Spleen (tissue), 11 donors: ENCODE results near the gene SIVA1. TPM values are rescaled to one million over a fixed set of nuclear protein-coding genes. Genes with fewer than 3 reads are reported as not detected.

Experiments
- DNase-seq: peaks from one replicate; pipeline ENCODE4 v3.0.0-alpha.2; 2020
- H3K27ac ChIP-seq, 8 donors: fragments of 200-600 bp; sonication (generic) in 7 of 8; 1 replicate in 4 of 8; 2 replicates in 4 of 8; pipeline versions ENCODE4 v1.5.0 to v1.8.0; 2016 to 2021; ENCODE audit warnings: inconsistent platforms in 4 of 8, mild to moderate bottlenecking in 4 of 8, moderate library complexity in 1 of 8
- H3K27me3 ChIP-seq, 7 donors: fragments of 200-600 bp; sonication (generic) in 6 of 7; replicated peaks in 1 of 7; 1 replicate in 4 of 7; 2 replicates in 3 of 7; pipeline versions ENCODE4 v1.5.0 to v1.8.0; 2016 to 2021; ENCODE audit warnings: inconsistent platforms in 3 of 7, mild to moderate bottlenecking in 1 of 7
- H3K36me3 ChIP-seq, 6 donors: fragments of 200-600 bp; sonication (generic) in 5 of 6; 1 replicate in 4 of 6; 2 replicates in 2 of 6; pipeline versions ENCODE4 v1.5.0 to v1.8.0; 2016 to 2021; ENCODE audit warnings: inconsistent platforms in 2 of 6
- H3K4me1 ChIP-seq, 6 donors: fragments of 200-600 bp; sonication (generic) in 5 of 6; 1 replicate in 3 of 6; 2 replicates in 3 of 6; pipeline versions ENCODE4 v1.5.0 to v1.8.0; 2016 to 2021; ENCODE audit warnings: inconsistent platforms in 3 of 6
- H3K4me3 ChIP-seq, 8 donors: fragments of 200-600 bp; sonication (generic) in 7 of 8; 1 replicate in 4 of 8; 2 replicates in 4 of 8; pipeline versions ENCODE4 v1.5.0 to v1.8.0; 2016 to 2021; ENCODE audit warnings: inconsistent platforms in 4 of 8, mild to moderate bottlenecking in 4 of 8, moderate library complexity in 2 of 8
- H3K9me3 ChIP-seq, 8 donors: fragments of 200-600 bp; sonication (generic) in 7 of 8; 1 replicate in 4 of 8; 2 replicates in 4 of 8; pipeline versions ENCODE4 v1.5.0 to v1.8.0; 2016 to 2021; ENCODE audit warnings: inconsistent platforms in 4 of 8
- CTCF ChIP-seq, 11 experiments: fragments of 200-600 bp in 7 of 11; fragments of 450-650 bp in 4 of 11; sonication (generic) in 4 of 11; IDR thresholded peaks in 8 of 11; conservative IDR thresholded peaks in 3 of 11; 1 replicate in 7 of 11; 2 replicates in 4 of 11; pipeline versions ENCODE4 v1.4.0 to v1.8.0; 2016 to 2021; ENCODE audit warnings: antibody characterized with exemption in 11 of 11, inconsistent platforms in 4 of 11, mild to moderate bottlenecking in 1 of 11
- POLR2A ChIP-seq, 3 donors: fragments of 450-650 bp; IDR thresholded peaks; one replicate each; pipeline ENCODE4 v1.5.1; 2017; ENCODE audit warnings: antibody characterized with exemption in 3 of 3, mild to moderate bottlenecking in 1 of 3
- POLR2AphosphoS5 ChIP-seq, 3 donors: sonication (generic); formaldehyde crosslinking; IDR thresholded peaks; one replicate each; pipeline ENCODE4 v1.5.1; 2017; ENCODE audit warnings: antibody characterized with exemption in 3 of 3
- WGBS, 5 donors: extraction: QIAGEN DNeasy Blood & Tissue Kit in 3 of 5; methylation state at CpG; one replicate each; pipeline versions ENCODE4 v1.1.5 to v1.1.7; 2013 to 2018; 5-methylcytosine and 5-hydroxymethylcytosine counted together
- intact Hi-C: fragments of 100-400 bp; cut with DNase I; formaldehyde crosslinking; loops from one replicate; pipeline ENCODE4 v1.15.0; 2023; ENCODE audit warnings: low total_unique reads
- polyA plus RNA-seq, 3 donors: library from polyadenylated mRNA; stranded (reverse); fragments of 200-250 nt; gene quantifications; one replicate each; pipeline ENCODE4 v1.2.1, GENCODE V29; 2013
- total RNA-seq, 7 donors: library from RNA; depleted of rRNA in 3 of 7; stranded (reverse); fragments of >200 nt in 3 of 7; fragmentation: NEBNext Ultra II Directional in 4 of 7; extraction: Animal tissue kit (Norgen Biotek cat#: 25700) in 4 of 7; gene quantifications; one replicate each; pipeline versions ENCODE4 v1.1.0 to v1.2.1, GENCODE V29; 2016 to 2021
- donor health status: healthy with polysubstance abuse.
- donor health status: DM: no; HTN: no; CAD: no; lungs with moderate emphysema.
- donor health status: DM: no; HTN: no; CAD: no.
- donor health status: Bipolar disorder and iron deficiency.
- donor health status: healthy.
- donor health status: DM: no; HTN: no; CAD: no.
- donor health status: DM: yes; HTN: yes; CAD: no.

The SIVA1 gene
- total and polyA plus RNA-seq, 10 donors = 56.7 to 226 (median 141) TPM

DNA sequence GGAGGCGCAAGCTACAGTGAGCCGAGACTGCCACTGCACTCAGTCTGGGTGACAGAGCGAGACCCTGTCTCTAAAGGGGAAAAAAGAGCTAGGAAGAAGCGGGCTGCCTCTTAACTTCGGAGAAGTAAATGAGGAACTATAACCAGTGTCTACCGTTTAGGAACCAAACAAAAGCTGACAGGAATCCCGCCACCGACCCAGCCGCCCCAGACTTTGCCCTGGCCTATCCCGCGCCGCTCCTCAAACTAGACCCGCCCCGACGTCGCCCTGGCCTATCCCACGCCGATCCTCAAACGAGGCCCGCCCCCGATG is 568 bp upstream of the SIVA1 start:
- DNase-seq = no peak
- peaks cover 0 to 24% (median 21%) of the 10 kb centered on the region in 6 donors for H3K36me3 ChIP-seq
- peak overlapping the region; percentile 33 to 100 (median 91) for H3K4me3 ChIP-seq
- 1 to 4% (median 3%) methylated on average over 21 of the region's 21 CpGs for WGBS, 5 donors
- H3K4me1 ChIP-seq = peaks cover 18 to 69% (median 40%) of the 10 kb centered on the region in 6 donors
- intact Hi-C loops = no loop called here
- H3K27me3 ChIP-seq = no peaks in the 10 kb centered on the region
- H3K27ac ChIP-seq = peak overlapping the region; percentile 74 to 93 (median 86)
- TF ChIP-seq POLR2AphosphoS5 (IDR thresholded peaks at IDR 0.05) = no peak
- H3K9me3 ChIP-seq = no peaks in the 10 kb centered on the region

GRCh38 chr14:104753528-104754212 is 723 bp downstream of the SIVA1 start:
- WGBS, 5 donors = 2 to 4% (median 2%) methylated on average over 12 to 30 of the region's 30 CpGs

GRCh38 chr14:104754213-104754851 is 1.4 kb downstream of the SIVA1 start:
- DNase-seq = no peak
- Histone ChIP-seq H3K9me3 (no peaks in the 10 kb centered on the region), H3K27me3 (no peaks in the 10 kb centered on the region), H3K36me3 (peaks cover 0 to 44% (median 40%) of the 10 kb centered on the region in 6 donors), H3K27ac (peak overlapping the region in 4 of 8 donors; percentile 87 to 93 (median 92)), H3K4me1 (peaks cover 18 to 58% (median 39%) of the 10 kb centered on the region in 6 donors), H3K4me3 (peak overlapping the region; percentile 52 to 100 (median 94))
- 68 to 78% (median 74%) methylated on average over 10 to 13 of the region's 13 CpGs for WGBS, 5 donors
- intact Hi-C loops = no loop called here
- TF ChIP-seq CTCF (IDR thresholded peaks at IDR 0.05 in 8 of 11, conservative IDR thresholded peaks at IDR 0.05 in 3 of 11) = no peak
- no peak for TF ChIP-seq POLR2AphosphoS5 (IDR thresholded peaks at IDR 0.05)
- TF ChIP-seq POLR2A (IDR thresholded peaks at IDR 0.05) = no peak

More at GRCh38 chr14:104753528-104754212, 723 bp downstream of the SIVA1 start:
- peaks cover 18 to 65% (median 41%) of the 10 kb centered on the region in 6 donors for H3K4me1 ChIP-seq
- no peaks in the 10 kb centered on the region for H3K9me3 ChIP-seq
- peak overlapping the region; percentile 52 to 100 (median 94) for H3K4me3 ChIP-seq
- no peak for DNase-seq
- no peak for TF ChIP-seq POLR2A (IDR thresholded peaks at IDR 0.05)
- no peak for TF ChIP-seq POLR2AphosphoS5 (IDR thresholded peaks at IDR 0.05)
- TF ChIP-seq CTCF (IDR thresholded peaks at IDR 0.05 in 8 of 11, conservative IDR thresholded peaks at IDR 0.05 in 3 of 11) = no peak
- H3K36me3 ChIP-seq = peaks cover 0 to 37% (median 34%) of the 10 kb centered on the region in 6 donors
- H3K27me3 ChIP-seq = no peaks in the 10 kb centered on the region
- peak overlapping the region; percentile 81 to 95 (median 90) for H3K27ac ChIP-seq
- intact Hi-C loops = no loop called here

DNA sequence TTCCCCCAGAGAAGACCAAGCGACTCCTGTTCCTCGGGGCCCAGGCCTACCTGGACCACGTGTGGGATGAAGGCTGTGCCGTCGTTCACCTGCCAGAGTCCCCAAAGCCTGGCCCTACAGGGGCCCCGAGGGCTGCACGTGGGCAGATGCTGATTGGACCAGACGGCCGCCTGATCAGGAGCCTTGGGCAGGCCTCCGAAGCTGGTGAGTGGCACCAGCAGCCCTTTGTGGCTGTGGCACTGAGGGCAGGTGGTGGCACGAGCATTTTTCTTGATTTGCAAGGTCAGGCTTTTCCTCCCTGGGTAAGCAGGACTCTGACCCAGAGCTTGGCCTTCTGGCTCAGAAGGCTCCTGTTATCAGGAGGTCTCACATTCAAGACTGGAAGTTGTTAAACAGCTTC is 2.7 kb downstream of the SIVA1 start:
- TF ChIP-seq POLR2A (IDR thresholded peaks at IDR 0.05) = no peak
- no peak for TF ChIP-seq CTCF (IDR thresholded peaks at IDR 0.05 in 8 of 11, conservative IDR thresholded peaks at IDR 0.05 in 3 of 11)
- TF ChIP-seq POLR2AphosphoS5 (IDR thresholded peaks at IDR 0.05) = no peak
- intact Hi-C loops = no loop called here
- no peak for DNase-seq
- WGBS, 5 donors = 82 to 100% (median 86%) methylated on average over 2 to 11 of the region's 11 CpGs
- Histone ChIP-seq H3K4me3 (no peak overlapping the region), H3K36me3 (peaks cover 0 to 57% (median 49%) of the 10 kb centered on the region in 6 donors), H3K9me3 (no peaks in the 10 kb centered on the region), H3K27ac (no peak overlapping the region), H3K27me3 (no peaks in the 10 kb centered on the region), H3K4me1 (peaks cover 18 to 56% (median 39%) of the 10 kb centered on the region in 6 donors)
